AG04450 (cell line): ENCODE measurements around the gene ABHD12. TPM values are rescaled to one million over a fixed set of nuclear protein-coding genes. Genes with fewer than 3 reads are reported as not detected.

Experiments
- CTCF ChIA-PET: fragments of 300-600, 350-600 bp; formaldehyde crosslinking; extraction: SDS; loops from one replicate; lab custom pipeline; 2022; ENCODE audit warnings: antibody characterized with exemption, inconsistent platforms; lab: Charles Lee
- POLR2A ChIA-PET: fragments of 350-600 bp; formaldehyde crosslinking; extraction: SDS; loops from one replicate; lab custom pipeline; 2021; ENCODE audit warnings: antibody characterized with exemption, inconsistent platforms; lab: Yijun Ruan, JAX
- DNase-seq: peaks from one replicate; pipeline ENCODE4 v3.0.0-alpha.2; 2011; ENCODE audit warnings: low read depth, low spot score
- H3K27ac ChIP-seq: one replicate; pipeline ENCODE4 v1.5.1; 2012; ENCODE audit warnings: low read depth, low read length, control low read depth
- H3K27me3 ChIP-seq: one replicate; pipeline ENCODE4 v1.6.0; 2012; ENCODE audit warnings: low read length; ENCODE audit not compliant: control insufficient read depth, insufficient read depth
- H3K4me3 ChIP-seq: 2 replicates; pipeline ENCODE4 v1.5.1; 2011; ENCODE audit warnings: mild to moderate bottlenecking, low read depth, low read length, control low read depth
- H3K9me3 ChIP-seq: 2 replicates; pipeline ENCODE4 v1.5.1; 2012; ENCODE audit warnings: low read length; ENCODE audit not compliant: control insufficient read depth, insufficient read depth
- CTCF ChIP-seq: IDR thresholded peaks from 2 replicates; pipeline ENCODE4 v1.5.1; 2011; ENCODE audit warnings: low read depth, low read length, control low read depth, inconsistent platforms
- polyA plus RNA-seq: library from polyadenylated mRNA; depleted of rRNA; stranded (reverse); fragments of >200 nt; gene quantifications from 2 replicates; pipeline ENCODE4 v1.2.3, GENCODE V29; 2011

The ABHD12 gene
- polyA plus RNA-seq, 1 experiment = 33.6 TPM

- POLR2A ChIA-PET = no interaction called here
- no peak for TF ChIP-seq CTCF
- CTCF ChIA-PET = no interaction called here
- H3K9me3 ChIP-seq = no peaks in the 10 kb centered on the region
- H3K4me3 ChIP-seq = no peak overlapping the region
- H3K27me3 ChIP-seq = no peaks in the 10 kb centered on the region
- H3K27ac ChIP-seq = no peak overlapping the region
- no peak for DNase-seq
These were observed 7.8 kb downstream of the ABHD12 start for GRCh38 chr20:25382704-25383370.

- H3K9me3 ChIP-seq = no peaks in the 10 kb centered on the region
- no peak for TF ChIP-seq CTCF
- H3K27ac ChIP-seq = no peak overlapping the region
- no peaks in the 10 kb centered on the region for H3K27me3 ChIP-seq
- CTCF ChIA-PET = no interaction called here
- DNase-seq = no peak
- no peak overlapping the region for H3K4me3 ChIP-seq
- POLR2A ChIA-PET = no interaction called here
These were observed 9.6 kb downstream of the ABHD12 start for GRCh38 chr20:25380945-25381614.

- CTCF ChIA-PET = no interaction called here
- Histone ChIP-seq H3K27ac (no peak overlapping the region), H3K27me3 (no peaks in the 10 kb centered on the region), H3K4me3 (no peak overlapping the region), H3K9me3 (no peaks in the 10 kb centered on the region; the same call in 1 of the 2 replicates)
- POLR2A ChIA-PET = no interaction called here
- no peak for DNase-seq
- no peak for TF ChIP-seq CTCF
These were observed 11.5 kb downstream of the ABHD12 start for GRCh38 chr20:25378884-25379733.

GRCh38 chr20:25378189-25378883 lies 12.3 kb downstream of the ABHD12 start:
- CTCF ChIA-PET = no interaction called here
- DNase-seq = no peak
- POLR2A ChIA-PET = no interaction called here

More at GRCh38 chr20:25378189-25378883, 12.3 kb downstream of the ABHD12 start:
- no peak for TF ChIP-seq CTCF
- Histone ChIP-seq H3K27ac (no peak overlapping the region), H3K4me3 (no peak overlapping the region), H3K9me3 (peaks cover under 1% of the 10 kb centered on the region; the same call in 1 of the 2 replicates), H3K27me3 (no peaks in the 10 kb centered on the region)
